H9 (cell line): ENCODE measurements around the gene KIF23. TPM values are rescaled to one million over a fixed set of nuclear protein-coding genes. Genes with fewer than 3 reads are reported as not detected.

ENCODE experiments used
- DNase-seq: peaks from one replicate; pipeline ENCODE4 v3.0.0-alpha.2; 2017
- H2AFZ ChIP-seq: one replicate; pipeline ENCODE4 v1.6.1; 2013; ENCODE audit warnings: mild to moderate bottlenecking, low read length, control low read depth, moderate library complexity
- H2AK5ac ChIP-seq: 2 replicates; pipeline ENCODE4 v1.6.1; 2013; ENCODE audit warnings: low read length, control low read depth, mixed read lengths; ENCODE audit not compliant: insufficient read length
- H2BK120ac ChIP-seq: one replicate; pipeline ENCODE4 v1.6.1; 2013; ENCODE audit warnings: low read depth, mild to moderate bottlenecking, low read length, control low read depth, inconsistent platforms; ENCODE audit not compliant: poor library complexity, severe bottlenecking
- H2BK12ac ChIP-seq: 2 replicates; pipeline ENCODE4 v1.6.1; 2013; ENCODE audit warnings: low read length, control low read depth, mixed read lengths, low read depth; ENCODE audit not compliant: insufficient read length
- H2BK15ac ChIP-seq: 2 replicates; pipeline ENCODE4 v1.6.1; 2013; ENCODE audit warnings: low read depth, low read length, control low read depth
- H2BK20ac ChIP-seq: one replicate; pipeline ENCODE4 v1.6.1; 2013; ENCODE audit warnings: low read depth, mild to moderate bottlenecking, low read length, control low read depth, inconsistent platforms; ENCODE audit not compliant: poor library complexity, severe bottlenecking
- H2BK5ac ChIP-seq: 2 replicates; pipeline ENCODE4 v1.6.1; 2013; ENCODE audit warnings: low read length, control low read depth, mixed read lengths; ENCODE audit not compliant: insufficient read length
- H3K14ac ChIP-seq: 2 replicates; pipeline ENCODE4 v1.6.1; 2013; ENCODE audit warnings: low read length, control low read depth; ENCODE audit not compliant: insufficient read depth
- H3K18ac ChIP-seq: 2 replicates; pipeline ENCODE4 v1.6.1; 2013; ENCODE audit warnings: low read depth, mild to moderate bottlenecking, mixed read lengths, low read length, control low read depth; ENCODE audit not compliant: insufficient read length
- H3K23ac ChIP-seq: 2 replicates; pipeline ENCODE4 v1.6.1; 2013; ENCODE audit warnings: low read length, control low read depth, mixed read lengths, low read depth; ENCODE audit not compliant: insufficient read length
- H3K23me2 ChIP-seq: 2 replicates; pipeline ENCODE4 v1.6.1; 2013; ENCODE audit warnings: low read depth, mild to moderate bottlenecking, mixed read lengths, low read length, control low read depth; ENCODE audit not compliant: insufficient read length, poor library complexity, severe bottlenecking
- H3K27ac ChIP-seq: 2 replicates; pipeline ENCODE4 v1.5.1; 2013; ENCODE audit warnings: low read length, control low read depth, mixed read lengths, low read depth; ENCODE audit not compliant: insufficient read length
- H3K27me3 ChIP-seq: 2 replicates; pipeline ENCODE4 v1.6.1; 2013; ENCODE audit warnings: low read length, control low read depth, inconsistent platforms; ENCODE audit not compliant: insufficient read depth
- H3K4ac ChIP-seq: 2 replicates; pipeline ENCODE4 v1.6.1; 2013; ENCODE audit warnings: low read depth, mild to moderate bottlenecking, control low read depth, inconsistent platforms, low read length, moderate library complexity
- H3K4me1 ChIP-seq: 2 replicates; pipeline ENCODE4 v1.6.1; 2013; ENCODE audit warnings: low read length, control low read depth, inconsistent platforms; ENCODE audit not compliant: insufficient read depth
- H3K4me2 ChIP-seq: 2 replicates; pipeline ENCODE4 v1.6.1; 2013; ENCODE audit warnings: low read length, control low read depth, mixed read lengths; ENCODE audit not compliant: insufficient read length, insufficient read depth
- H3K56ac ChIP-seq: 2 replicates; pipeline ENCODE4 v1.6.1; 2013; ENCODE audit warnings: low read depth, mild to moderate bottlenecking, mixed read lengths, low read length, control low read depth; ENCODE audit not compliant: insufficient read length
- H3K79me1 ChIP-seq: 2 replicates; pipeline ENCODE4 v1.6.1; 2013; ENCODE audit warnings: low read depth, mild to moderate bottlenecking, moderate library complexity, low read length, control low read depth, inconsistent platforms; ENCODE audit not compliant: insufficient read depth, poor library complexity, severe bottlenecking
- H3K79me2 ChIP-seq: 2 replicates; pipeline ENCODE4 v1.6.1; 2013; ENCODE audit warnings: low read length, control low read depth, inconsistent platforms; ENCODE audit not compliant: insufficient read depth
- H3K9ac ChIP-seq: 2 replicates; pipeline ENCODE4 v1.6.1; 2013; ENCODE audit warnings: low read length, control low read depth, mixed read lengths; ENCODE audit not compliant: insufficient read length; ENCODE audit errors: extremely low read depth
- H3K9me3 ChIP-seq: one replicate; pipeline ENCODE4 v1.6.1; 2013; ENCODE audit warnings: low read depth, low read length, inconsistent platforms; ENCODE audit not compliant: control insufficient read depth
- H3T11ph ChIP-seq: one replicate; pipeline ENCODE4 v1.6.1; 2013; ENCODE audit warnings: mild to moderate bottlenecking, low read length, control low read depth, inconsistent platforms
- H4K20me1 ChIP-seq: one replicate; pipeline ENCODE4 v1.6.1; 2013; ENCODE audit not compliant: control insufficient read depth, insufficient read length, insufficient read depth
- H4K5ac ChIP-seq: 2 replicates; pipeline ENCODE4 v1.6.1; 2013; ENCODE audit warnings: low read depth, mild to moderate bottlenecking, mixed read lengths, low read length, control low read depth; ENCODE audit not compliant: insufficient read length
- H4K8ac ChIP-seq: replicated peaks from 2 replicates; pipeline ENCODE4 v1.6.1; 2013; ENCODE audit warnings: low read length, control low read depth, mixed read lengths, low read depth; ENCODE audit not compliant: insufficient read length
- H4K91ac ChIP-seq: 2 replicates; pipeline ENCODE4 v1.6.1; 2013; ENCODE audit warnings: low read depth, mild to moderate bottlenecking, moderate library complexity, mixed read lengths, low read length, control low read depth; ENCODE audit not compliant: insufficient read length
- H3K27ac Mint-ChIP-seq, 3 experiments: 2 replicates in 2 of 3; 3 replicates in 1 of 3; pipeline ENCODE4 v1.8.0; 2020 to 2021; ENCODE audit warnings: mixed read lengths in 3 of 3, mild to moderate bottlenecking in 1 of 3, moderate library complexity in 1 of 3
- H3K27me3 Mint-ChIP-seq: 2 replicates; pipeline ENCODE4 v1.8.0; 2021; ENCODE audit warnings: low read depth, mild to moderate bottlenecking, moderate library complexity, mixed read lengths
- H3K36me3 Mint-ChIP-seq, 3 experiments: 2 replicates in 2 of 3; 3 replicates in 1 of 3; pipeline ENCODE4 v1.8.0; 2020 to 2021; ENCODE audit warnings: low read depth in 3 of 3, mixed read lengths in 3 of 3; ENCODE audit not compliant: insufficient read depth in 1 of 3
- H3K4me1 Mint-ChIP-seq, 2 experiments: 2 replicates each; pipeline ENCODE4 v1.8.0; 2020; ENCODE audit warnings: mixed read lengths in 2 of 2
- H3K4me3 Mint-ChIP-seq, 2 experiments: 2 replicates in 1 of 2; 3 replicates in 1 of 2; pipeline ENCODE4 v1.8.0; 2020 to 2021; ENCODE audit warnings: mild to moderate bottlenecking in 2 of 2, mixed read lengths in 2 of 2, moderate library complexity in 1 of 2
- H3K9me3 Mint-ChIP-seq, 2 experiments: 2 replicates in 1 of 2; 3 replicates in 1 of 2; pipeline ENCODE4 v1.8.0; 2020; ENCODE audit warnings: mild to moderate bottlenecking in 2 of 2, mixed read lengths in 2 of 2, moderate library complexity in 1 of 2
- CTCF ChIP-seq: fragments of 200-600 bp; sonication (generic); conservative IDR thresholded peaks from 3 replicates; pipeline ENCODE4 v1.8.0; 2021; ENCODE audit warnings: antibody characterized with exemption, mild to moderate bottlenecking
- WGBS: extraction: QIAGEN DNeasy Blood & Tissue Kit; methylation state at CpG from one replicate; pipeline ENCODE4 v1.1.7; 2013; ENCODE audit warnings: missing lambda C conversion rate, low lambda C conversion rate, mixed read lengths; ENCODE audit not compliant: insufficient read length; ENCODE audit errors: extremely low coverage; 5-methylcytosine and 5-hydroxymethylcytosine counted together
- total RNA-seq: library from RNA; stranded (reverse); gene quantifications from 2 replicates; pipeline ENCODE4 v1.2.1, GENCODE V29; 2021

Gene KIF23
- total RNA-seq, 1 experiment from 2014 or later = 55.4 TPM

- peak; percentile 92 for TF ChIP-seq CTCF
- no peak overlapping the region for H2BK5ac ChIP-seq
Observed at GRCh38 chr15:69462493-69463181, 48.5 kb downstream of the KIF23 start.

More at GRCh38 chr15:69462493-69463181, 48.5 kb downstream of the KIF23 start:
- no peak overlapping the region for H2BK20ac ChIP-seq
- no peak overlapping the region for H4K91ac ChIP-seq
- H2AFZ ChIP-seq = peak overlapping the region; percentile 12
- H3K18ac ChIP-seq = peak overlapping the region; percentile 47
- no peaks in the 10 kb centered on the region for H3K9me3 ChIP-seq
- peak overlapping the region; percentile 60 for H3K9ac ChIP-seq
- no peaks in the 10 kb centered on the region for H4K20me1 ChIP-seq
- H2BK12ac ChIP-seq = no peak overlapping the region
- Mint-ChIP-seq H3K4me3 (peak overlapping the region; percentile 69 to 78), H3K27ac (peak overlapping the region; percentile 87 to 95 (median 92)), H3K4me1 (peaks cover 11 to 20% of the 10 kb centered on the region in 2 experiments), H3K36me3 (peaks cover 0 to 12% (median 4%) of the 10 kb centered on the region in 3 experiments; a peak in 4 of 7 replicates), H3K9me3 (no peaks in the 10 kb centered on the region), H3K27me3 (no peaks in the 10 kb centered on the region; the same call in 1 of the 2 replicates)
- H2BK15ac ChIP-seq = no peak overlapping the region
- H3K27ac ChIP-seq = peak overlapping the region; percentile 72
- no peaks in the 10 kb centered on the region for H3K79me2 ChIP-seq
- H3K14ac ChIP-seq = peak overlapping the region; percentile 86; the same call in 1 of the 2 replicates
- H4K5ac ChIP-seq = no peak overlapping the region
- H3K27me3 ChIP-seq = no peaks in the 10 kb centered on the region
- no peaks in the 10 kb centered on the region for H3K23me2 ChIP-seq
- WGBS = no CpG with 5 or more reads among the region's 46 CpGs
- no peak overlapping the region for H4K8ac ChIP-seq
- H2BK120ac ChIP-seq = no peak overlapping the region
- no peaks in the 10 kb centered on the region for H3K4me1 ChIP-seq
- H3K4me2 ChIP-seq = peak overlapping the region; percentile 67
- peak; percentile 98 for DNase-seq
- H3K56ac ChIP-seq = no peak overlapping the region
- no peak overlapping the region for H3K23ac ChIP-seq
- no peak overlapping the region for H3K4ac ChIP-seq
- no peak overlapping the region for H2AK5ac ChIP-seq
- no peak overlapping the region for H3T11ph ChIP-seq
- no peaks in the 10 kb centered on the region for H3K79me1 ChIP-seq
